ENCODE results near the gene CFDP1.

The CFDP1 gene

GRCh38 chr16:75250089-75250808, 183.1 kb downstream of the CFDP1 start:
- DNase-seq (ENCODE audit: low spot score): no peak
- TF ChIP-seq CTCF (IDR thresholded peaks at IDR 0.05; ENCODE audit: borderline replicate concordance, control extremely low read depth, extremely low read depth, insufficient read depth, missing control alignments): no peak
- in situ Hi-C loops (cut with MboI; ENCODE audit: low sequenced_read_pairs, unreplicated experiment): no loop called here

GRCh38 chr16:75249441-75249840, 183.9 kb downstream of the CFDP1 start:
- in situ Hi-C loops (cut with MboI; ENCODE audit: low sequenced_read_pairs, unreplicated experiment): no loop called here
- TF ChIP-seq CTCF (IDR thresholded peaks at IDR 0.05; ENCODE audit: borderline replicate concordance, control extremely low read depth, extremely low read depth, insufficient read depth, missing control alignments): no peak
- DNase-seq (ENCODE audit: low spot score): no peak

- TF ChIP-seq CTCF (IDR thresholded peaks at IDR 0.05; ENCODE audit: borderline replicate concordance, control extremely low read depth, extremely low read depth, insufficient read depth, missing control alignments): no peak
- DNase-seq (ENCODE audit: low spot score): no peak
- in situ Hi-C loops (cut with MboI; ENCODE audit: low sequenced_read_pairs, unreplicated experiment): no loop called here
These were observed 184.5 kb downstream of the CFDP1 start for GRCh38 chr16:75248536-75249380.

GRCh38 chr16:75248142-75248535, 185.2 kb downstream of the CFDP1 start:
- DNase-seq (ENCODE audit: low spot score): no peak
- in situ Hi-C loops (cut with MboI; ENCODE audit: low sequenced_read_pairs, unreplicated experiment): no loop called here
- TF ChIP-seq CTCF (IDR thresholded peaks at IDR 0.05; ENCODE audit: borderline replicate concordance, control extremely low read depth, extremely low read depth, insufficient read depth, missing control alignments): no peak

GRCh38 chr16:75247249-75247648, 186.1 kb downstream of the CFDP1 start:
- no peak for TF ChIP-seq CTCF (IDR thresholded peaks at IDR 0.05; ENCODE audit: borderline replicate concordance, control extremely low read depth, extremely low read depth, insufficient read depth, missing control alignments)
- in situ Hi-C loops (cut with MboI; ENCODE audit: low sequenced_read_pairs, unreplicated experiment): no loop called here
- no peak for DNase-seq (ENCODE audit: low spot score)

- no peak for DNase-seq (ENCODE audit: low spot score)
- no peak for TF ChIP-seq CTCF (IDR thresholded peaks at IDR 0.05; ENCODE audit: borderline replicate concordance, control extremely low read depth, extremely low read depth, insufficient read depth, missing control alignments)
- in situ Hi-C loops (cut with MboI; ENCODE audit: low sequenced_read_pairs, unreplicated experiment): no loop called here
These were observed 186.6 kb downstream of the CFDP1 start for GRCh38 chr16:75246504-75247205.
